Left forelimb (tissue), 1 donor: ENCODE data around the gene ICE2.

Source experiments
- DNase-seq: peaks from one replicate; pipeline ENCODE4 v3.0.0-alpha.2; 2018; ENCODE audit warnings: low spot score

ICE2 gene

DNA sequence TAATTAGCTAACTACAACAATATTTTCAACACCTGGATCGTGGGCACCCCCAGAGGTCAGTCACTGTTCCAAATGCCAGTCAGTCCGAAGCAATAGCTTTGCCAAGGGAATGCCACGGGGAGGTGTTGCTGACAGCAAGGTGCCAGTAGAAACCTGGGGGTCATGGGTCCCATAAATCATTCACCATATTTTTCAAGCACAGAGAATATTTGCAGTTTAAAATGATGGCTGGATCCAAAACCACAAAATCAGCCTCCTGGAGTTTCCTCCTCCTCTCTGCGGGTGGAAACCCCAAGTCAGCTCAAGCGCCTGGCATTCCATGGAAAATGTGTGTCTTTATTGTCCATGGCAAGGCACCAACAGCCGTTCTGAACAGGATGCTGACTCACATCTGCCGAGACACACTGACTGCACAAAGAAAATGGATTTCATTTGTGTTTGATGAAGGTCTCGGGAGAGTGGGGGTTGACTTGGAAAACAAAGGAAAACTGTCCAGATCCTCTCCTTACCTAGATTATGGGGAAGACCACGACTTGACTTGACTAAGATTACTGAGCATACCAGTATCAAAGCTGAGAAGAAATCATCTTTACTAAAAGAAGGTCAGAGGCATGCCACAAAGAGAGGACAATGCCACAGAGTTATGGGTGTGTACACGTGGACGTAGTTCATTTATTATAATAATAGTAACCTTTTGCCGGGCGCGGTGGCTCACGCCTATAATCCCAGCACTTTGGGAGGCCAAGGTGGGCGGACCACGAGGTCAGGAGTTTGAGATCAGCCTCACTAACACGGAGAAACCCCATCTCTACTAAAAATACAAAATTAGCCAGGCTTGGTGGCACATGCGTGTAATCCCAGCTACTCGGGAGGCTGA is 107.5 kb downstream of the ICE2 start:
- peak; percentile 84 for DNase-seq

DNA sequence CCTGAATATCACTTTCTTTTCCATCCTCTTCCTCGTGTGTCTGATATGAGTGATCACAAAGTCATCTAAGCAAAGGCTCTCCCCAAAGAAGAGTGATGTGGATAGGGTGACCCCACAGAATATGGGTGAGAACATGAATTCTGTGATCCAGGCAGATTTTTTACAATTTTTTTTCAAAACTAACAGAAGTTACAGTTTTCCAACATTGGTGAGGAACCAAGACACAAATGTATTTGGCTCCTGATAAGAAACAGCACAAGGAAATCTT is 108.1 kb downstream of the ICE2 start:
- no peak for DNase-seq

- no peak for DNase-seq
These were observed 108.7 kb downstream of the ICE2 start for GRCh38 chr15:60370105-60370868.

GRCh38 chr15:60369696-60370095 is 109.2 kb downstream of the ICE2 start:
- no peak for DNase-seq
